Kidney epithelial cell (primary cell): ENCODE results near the gene VEGFB. TPM values are rescaled to one million over a fixed set of nuclear protein-coding genes. Genes with fewer than 3 reads are reported as not detected.

Source experiments
- DNase-seq: peaks from one replicate; pipeline ENCODE4 v3.0.0-alpha.2; 2010; ENCODE audit warnings: low read depth
- H3K27me3 ChIP-seq: 2 replicates; pipeline ENCODE4 v1.6.0; 2011; ENCODE audit warnings: low read length; ENCODE audit not compliant: control insufficient read depth, insufficient read depth
- H3K36me3 ChIP-seq: 2 replicates; pipeline ENCODE4 v1.5.1; 2011; ENCODE audit warnings: low read length; ENCODE audit not compliant: control insufficient read depth, insufficient read depth
- H3K4me3 ChIP-seq: 2 replicates; pipeline ENCODE4 v1.5.1; 2011; ENCODE audit warnings: low read depth, mild to moderate bottlenecking, control low read depth, low read length
- total RNA-seq: library from RNA; depleted of rRNA; stranded (reverse); fragments of >200 nt; gene quantifications from 2 replicates; pipeline ENCODE4 v1.2.3, GENCODE V29; 2015
- TF ChIP-seq, protein P1 (sequence below): IDR thresholded peaks from 2 replicates; pipeline ENCODE4 v1.5.1; 2011; ENCODE audit warnings: mild to moderate bottlenecking, moderate library complexity, low read length, control low read depth, inconsistent platforms; ENCODE audit not compliant: insufficient read depth, poor library complexity, severe bottlenecking

VEGFB gene
- total RNA-seq, 1 donor from 2014 or later, result 54.7 TPM

DNA sequence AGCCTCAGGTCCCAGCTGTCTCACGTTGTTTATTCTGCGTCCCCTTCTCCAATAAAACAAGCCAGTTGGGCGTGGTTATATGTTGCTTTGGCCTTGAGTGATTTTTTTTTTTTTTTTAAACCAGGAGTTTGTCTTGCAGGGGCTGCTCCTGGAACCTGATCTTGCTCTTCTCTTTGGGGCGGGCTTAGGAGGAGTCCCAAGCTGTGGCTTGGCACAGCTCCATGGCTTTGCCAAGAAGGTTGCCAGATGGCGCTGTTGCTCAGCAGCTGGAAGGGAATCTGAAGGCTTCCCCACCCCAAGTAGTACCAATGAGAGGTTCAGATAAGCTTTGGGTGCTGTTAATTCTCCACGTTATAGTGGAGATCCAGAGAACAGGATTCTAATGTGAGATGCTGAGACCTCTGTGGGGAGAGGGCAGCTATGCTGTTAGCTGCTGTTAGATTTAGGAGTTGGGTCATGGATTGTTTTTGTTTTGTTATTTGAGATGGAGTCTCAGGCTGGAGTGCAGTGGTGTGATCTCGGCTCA is 29.9 kb upstream of the VEGFB start:
- peaks cover 2% of the 10 kb centered on the region for H3K36me3 ChIP-seq
- DNase-seq, result peak; percentile 69
- no peaks in the 10 kb centered on the region for H3K27me3 ChIP-seq
- TF ChIP-seq, protein P1, sequence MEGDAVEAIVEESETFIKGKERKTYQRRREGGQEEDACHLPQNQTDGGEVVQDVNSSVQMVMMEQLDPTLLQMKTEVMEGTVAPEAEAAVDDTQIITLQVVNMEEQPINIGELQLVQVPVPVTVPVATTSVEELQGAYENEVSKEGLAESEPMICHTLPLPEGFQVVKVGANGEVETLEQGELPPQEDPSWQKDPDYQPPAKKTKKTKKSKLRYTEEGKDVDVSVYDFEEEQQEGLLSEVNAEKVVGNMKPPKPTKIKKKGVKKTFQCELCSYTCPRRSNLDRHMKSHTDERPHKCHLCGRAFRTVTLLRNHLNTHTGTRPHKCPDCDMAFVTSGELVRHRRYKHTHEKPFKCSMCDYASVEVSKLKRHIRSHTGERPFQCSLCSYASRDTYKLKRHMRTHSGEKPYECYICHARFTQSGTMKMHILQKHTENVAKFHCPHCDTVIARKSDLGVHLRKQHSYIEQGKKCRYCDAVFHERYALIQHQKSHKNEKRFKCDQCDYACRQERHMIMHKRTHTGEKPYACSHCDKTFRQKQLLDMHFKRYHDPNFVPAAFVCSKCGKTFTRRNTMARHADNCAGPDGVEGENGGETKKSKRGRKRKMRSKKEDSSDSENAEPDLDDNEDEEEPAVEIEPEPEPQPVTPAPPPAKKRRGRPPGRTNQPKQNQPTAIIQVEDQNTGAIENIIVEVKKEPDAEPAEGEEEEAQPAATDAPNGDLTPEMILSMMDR, result peak; percentile 77
- no peak overlapping the region for H3K4me3 ChIP-seq

DNA sequence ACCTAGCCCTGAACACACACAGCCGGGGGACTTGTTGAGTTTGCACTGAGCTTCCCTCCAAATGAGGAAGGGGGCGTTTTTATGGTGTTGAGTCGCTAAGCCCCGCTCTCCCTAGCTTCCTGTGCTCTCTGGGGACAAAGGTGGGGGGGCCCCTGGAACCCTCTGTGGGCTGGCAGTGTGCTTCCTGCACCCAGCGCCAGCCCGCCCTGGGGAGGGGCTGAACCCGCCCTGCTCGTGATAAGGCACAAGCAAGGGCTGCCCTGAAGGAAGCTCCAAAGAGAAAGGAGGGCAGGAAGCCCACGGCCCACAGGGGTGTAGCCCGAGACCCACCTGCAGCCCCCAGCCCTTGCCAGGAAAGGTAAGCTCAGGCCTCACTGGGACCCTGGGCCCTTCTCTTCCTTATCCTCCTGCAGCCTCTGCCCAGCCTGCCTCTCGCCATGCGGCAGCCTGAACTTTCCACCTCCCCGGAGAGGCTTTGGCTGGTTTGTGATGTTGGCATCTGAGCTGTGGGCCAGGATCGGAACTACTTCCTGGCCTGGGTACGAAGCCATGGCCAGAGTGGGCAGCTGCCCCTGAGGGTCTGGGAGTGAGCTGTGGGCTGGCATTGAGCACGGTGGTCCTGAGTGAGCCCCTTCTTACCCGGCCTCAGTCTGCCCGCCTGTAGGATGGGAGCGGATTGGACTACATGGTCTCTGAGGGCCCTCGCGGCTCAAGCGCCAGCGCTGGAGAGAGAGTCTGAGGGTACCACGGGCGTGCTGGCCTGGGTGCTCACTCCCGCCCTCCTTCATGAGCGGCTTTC is 27.7 kb upstream of the VEGFB start, which contains the start of gene FERMT3:
TSS of gene FERMT3 (plus strand) at position 265 of the 799 bp plus-strand sequence. CDS start 644 bp downstream, outside the sequence.
- TF ChIP-seq, protein P1, result no peak
- no peaks in the 10 kb centered on the region for H3K27me3 ChIP-seq
- H3K4me3 ChIP-seq, result no peak within 1 kb of the TSS
- no peak for DNase-seq
- peaks cover 2% of the 10 kb centered on the region for H3K36me3 ChIP-seq

GRCh38 chr11:64207256-64208085 is 26.9 kb upstream of the VEGFB start:
- TF ChIP-seq, protein P1, result no peak
- Histone ChIP-seq H3K36me3 (peaks cover 2% of the 10 kb centered on the region), H3K27me3 (no peaks in the 10 kb centered on the region), H3K4me3 (no peak overlapping the region)
- no peak for DNase-seq

- DNase-seq, result no peak
- TF ChIP-seq, protein P1, result no peak
- Histone ChIP-seq H3K27me3 (no peaks in the 10 kb centered on the region), H3K4me3 (no peak overlapping the region), H3K36me3 (peaks cover 2% of the 10 kb centered on the region)
Measured at GRCh38 chr11:64208086-64208795, 26.1 kb upstream of the VEGFB start.

DNA sequence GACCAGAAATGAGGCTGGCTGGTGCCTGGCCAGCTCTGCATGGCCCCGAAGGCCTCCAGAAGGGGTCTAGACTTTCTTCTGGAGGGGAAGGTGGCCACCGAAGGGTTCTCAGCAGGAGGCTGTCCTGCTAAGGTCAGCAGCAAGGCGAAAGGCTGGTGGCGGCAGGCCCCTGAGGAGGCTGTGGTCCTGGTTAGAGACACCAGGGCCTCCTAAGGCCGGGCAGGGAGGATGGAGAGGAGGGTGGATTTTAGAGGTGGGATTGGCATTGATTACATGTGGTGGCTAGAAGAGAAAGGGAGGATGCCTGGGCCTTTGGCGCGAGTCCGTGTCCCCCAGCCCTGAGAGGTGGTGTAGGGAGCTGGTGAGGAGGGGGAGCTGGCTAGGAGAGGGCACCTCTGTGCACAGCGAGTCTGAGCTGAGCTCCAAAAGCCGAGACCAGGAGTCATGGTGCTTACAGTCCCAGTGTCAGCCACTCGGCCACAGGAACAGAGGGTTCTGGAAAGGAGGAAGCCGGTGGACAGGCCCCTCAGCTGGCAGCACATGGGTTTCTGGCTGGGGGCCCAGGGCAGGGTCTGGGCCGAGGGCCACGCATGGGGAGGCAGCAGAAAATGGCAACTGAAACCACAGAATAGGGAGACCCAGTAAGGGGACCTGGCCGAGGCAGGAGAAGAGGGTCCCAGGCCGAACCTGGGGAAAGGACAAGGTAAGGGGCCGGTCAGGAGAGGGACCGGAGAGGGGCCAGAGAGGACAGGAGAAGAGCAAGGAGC is 25.4 kb upstream of the VEGFB start:
- Histone ChIP-seq H3K4me3 (no peak overlapping the region), H3K27me3 (no peaks in the 10 kb centered on the region), H3K36me3 (peaks cover 2% of the 10 kb centered on the region)
- no peak for DNase-seq
- TF ChIP-seq, protein P1, result no peak
